ENCODE measurements around the gene NOP53. TPM values are rescaled to one million over a fixed set of nuclear protein-coding genes. Genes with fewer than 3 reads are reported as not detected.

Gene NOP53
- total RNA-seq, 2 donors from 2014 or later = 189 to 220 TPM

DNA sequence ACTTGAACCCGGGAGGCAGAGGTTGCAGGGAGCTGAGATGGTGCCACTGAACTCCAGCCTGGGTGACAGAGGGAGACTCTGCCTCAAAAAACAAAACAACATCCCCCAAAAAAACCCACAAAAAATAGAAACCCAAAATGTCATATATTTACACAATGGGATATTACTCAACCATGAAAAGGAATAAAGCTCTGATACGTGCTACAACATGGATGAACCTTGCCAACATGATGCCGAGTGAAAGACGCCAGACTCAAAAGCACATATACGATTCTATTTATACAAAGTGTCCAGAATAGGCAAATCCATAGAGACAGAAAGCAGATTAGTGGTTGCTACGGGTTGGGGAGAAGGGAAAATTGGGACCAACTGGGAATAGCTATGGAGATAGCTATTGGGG, 61.1 kb downstream of the NOP53 start:
- TF ChIP-seq, protein P1, sequence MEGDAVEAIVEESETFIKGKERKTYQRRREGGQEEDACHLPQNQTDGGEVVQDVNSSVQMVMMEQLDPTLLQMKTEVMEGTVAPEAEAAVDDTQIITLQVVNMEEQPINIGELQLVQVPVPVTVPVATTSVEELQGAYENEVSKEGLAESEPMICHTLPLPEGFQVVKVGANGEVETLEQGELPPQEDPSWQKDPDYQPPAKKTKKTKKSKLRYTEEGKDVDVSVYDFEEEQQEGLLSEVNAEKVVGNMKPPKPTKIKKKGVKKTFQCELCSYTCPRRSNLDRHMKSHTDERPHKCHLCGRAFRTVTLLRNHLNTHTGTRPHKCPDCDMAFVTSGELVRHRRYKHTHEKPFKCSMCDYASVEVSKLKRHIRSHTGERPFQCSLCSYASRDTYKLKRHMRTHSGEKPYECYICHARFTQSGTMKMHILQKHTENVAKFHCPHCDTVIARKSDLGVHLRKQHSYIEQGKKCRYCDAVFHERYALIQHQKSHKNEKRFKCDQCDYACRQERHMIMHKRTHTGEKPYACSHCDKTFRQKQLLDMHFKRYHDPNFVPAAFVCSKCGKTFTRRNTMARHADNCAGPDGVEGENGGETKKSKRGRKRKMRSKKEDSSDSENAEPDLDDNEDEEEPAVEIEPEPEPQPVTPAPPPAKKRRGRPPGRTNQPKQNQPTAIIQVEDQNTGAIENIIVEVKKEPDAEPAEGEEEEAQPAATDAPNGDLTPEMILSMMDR (IDR thresholded peaks at IDR 0.05) = no peak
- DNase-seq (ENCODE audit: low spot score) = no peak
- H3K27me3 ChIP-seq (replicated peaks; ENCODE audit: insufficient read depth) = no peaks in the 10 kb centered on the region
- H3K4me1 ChIP-seq (ENCODE audit: control insufficient read depth in 1 of 2, low read depth in 2 of 2) = no peaks in the 10 kb centered on the region
- no peak overlapping the region for H3K4me3 ChIP-seq
- no peak for ATAC-seq (ENCODE audit: insufficient number of reproducible peaks, low FRiP score, low read depth)
- H3K9me3 ChIP-seq = no peaks in the 10 kb centered on the region
- no peaks in the 10 kb centered on the region for H3K36me3 ChIP-seq
- no peak overlapping the region for H3K27ac ChIP-seq

Other genes with a start within 250 kb of the NOP53 start
- 100 to 1,000 TPM; 107 to 147 TPM for gene NAPA, start 230.5 kb upstream of the NOP53 start, total RNA-seq
- gene ZNF541, start 172.4 kb upstream of the NOP53 start, total RNA-seq = not detected
- 10 to 100 TPM; 10.8 to 18.4 TPM for gene BICRA, start 136.4 kb upstream of the NOP53 start, total RNA-seq
- gene EHD2, start 32.1 kb upstream of the NOP53 start, total RNA-seq = 100 to 1,000 TPM; 141 to 195 TPM
- 1,000 to 10,000 TPM in 1 of 2 donors, 100 to 1,000 TPM in 1; 504 to 1,102 TPM for gene SELENOW, start 33.2 kb downstream of the NOP53 start, total RNA-seq
- gene TPRX1, start 59.0 kb downstream of the NOP53 start, total RNA-seq = not detected
- gene CRX, start 76.4 kb downstream of the NOP53 start, total RNA-seq = not detected
- gene TPRX2, start 113.7 kb downstream of the NOP53 start, total RNA-seq = not detected
- not detected for gene SULT2A1, start 140.8 kb downstream of the NOP53 start, total RNA-seq
- not detected for gene BSPH1, start 246.6 kb downstream of the NOP53 start, total RNA-seq
- not detected for gene ELSPBP1, start 249.1 kb downstream of the NOP53 start, total RNA-seq

Measured in thoracic aorta (tissue), 2 donors.